HG03571 (cell line): ENCODE results near the gene TRIM49C.
"Not testable (repeated sequence)": the region's sequence is repeated elsewhere in the genome, so short reads cannot be mapped to it uniquely, and the experiment has no call there.

ENCODE experiments used
- ATAC-seq: cut with Tn5 transposase; IDR thresholded peaks from one replicate; pipeline ENCODE4 v1.9.1; 2021; ENCODE audit not compliant: unreplicated experiment

Gene TRIM49C

GRCh38 chr11:90030806-90031205 lies at the start of gene TRIM49C:
Gene TRIM49C (plus strand): TSS chr11:90031106. CDS start chr11:90035212, 4,106 bp downstream.
- not testable (repeated sequence) for ATAC-seq

GRCh38 chr11:90024184-90024583 lies 6.7 kb upstream of the TRIM49C start:
- ATAC-seq, result not testable (repeated sequence)

- not testable (repeated sequence) for ATAC-seq
Observed at GRCh38 chr11:90051591-90052209, 20.8 kb downstream of the TRIM49C start.

GRCh38 chr11:90052311-90052710 lies 21.4 kb downstream of the TRIM49C start:
- not testable (repeated sequence) for ATAC-seq

- not testable (repeated sequence) for ATAC-seq
Observed at GRCh38 chr11:90053545-90053944, 22.6 kb downstream of the TRIM49C start.

GRCh38 chr11:90085650-90086049 lies 54.7 kb downstream of the TRIM49C start, which contains the start of gene UBTFL1:
Gene UBTFL1 (plus strand): TSS chr11:90085950. CDS start chr11:90085950, 0 bp downstream.
- ATAC-seq, result not testable (repeated sequence)

GRCh38 chr11:90088731-90089130 lies 57.8 kb downstream of the TRIM49C start:
- not testable (repeated sequence) for ATAC-seq
